ENCODE results near the gene FRMD4A. TPM values are rescaled to one million over a fixed set of nuclear protein-coding genes. Genes with fewer than 3 reads are reported as not detected.

The FRMD4A gene
- total RNA-seq, 1 experiment from 2014 or later: not detected

GRCh38 chr10:13672548-13672947 lies 658.2 kb downstream of the FRMD4A start:
- Histone ChIP-seq H3K79me2 (ENCODE audit: low read length) (no peaks in the 10 kb centered on the region), H3K9ac (ENCODE audit: low read length) (no peak overlapping the region), H4K20me1 (ENCODE audit: insufficient read depth, low read depth, low read length) (no peaks in the 10 kb centered on the region), H2AFZ (ENCODE audit: low read length) (no peak overlapping the region), H3K9me3 (ENCODE audit: low read length) (no peaks in the 10 kb centered on the region), H3K9me2 (replicated peaks; ENCODE audit: insufficient read depth, low read length) (no peaks in the 10 kb centered on the region), H3K4me3 (ENCODE audit: low read length) (no peak overlapping the region), H3K36me3 (ENCODE audit: insufficient read depth, low read length) (no peaks in the 10 kb centered on the region), H3K27ac (ENCODE audit: low read length) (no peak overlapping the region), H3K4me1 (ENCODE audit: low read length) (no peaks in the 10 kb centered on the region), H3K27me3 (ENCODE audit: low read length) (no peaks in the 10 kb centered on the region), H3K4me2 (ENCODE audit: low read depth, low read length, poor library complexity, severe bottlenecking) (no peak overlapping the region)
- no peak for DNase-seq

GRCh38 chr10:13671904-13672303 lies 658.8 kb downstream of the FRMD4A start:
- no peak overlapping the region for H3K9ac ChIP-seq (ENCODE audit: low read length)
- no peaks in the 10 kb centered on the region for H3K9me3 ChIP-seq (ENCODE audit: low read length)
- H3K27me3 ChIP-seq (ENCODE audit: low read length): no peaks in the 10 kb centered on the region
- DNase-seq: no peak
- H3K4me3 ChIP-seq (ENCODE audit: low read length): no peak overlapping the region
- no peaks in the 10 kb centered on the region for H3K4me1 ChIP-seq (ENCODE audit: low read length)
- H2AFZ ChIP-seq (ENCODE audit: low read length): no peak overlapping the region
- no peaks in the 10 kb centered on the region for H4K20me1 ChIP-seq (ENCODE audit: insufficient read depth, low read depth, low read length)
- H3K9me2 ChIP-seq (replicated peaks; ENCODE audit: insufficient read depth, low read length): no peaks in the 10 kb centered on the region
- no peak overlapping the region for H3K4me2 ChIP-seq (ENCODE audit: low read depth, low read length, poor library complexity, severe bottlenecking)
- H3K79me2 ChIP-seq (ENCODE audit: low read length): no peaks in the 10 kb centered on the region
- H3K27ac ChIP-seq (ENCODE audit: low read length): no peak overlapping the region
- no peaks in the 10 kb centered on the region for H3K36me3 ChIP-seq (ENCODE audit: insufficient read depth, low read length)

- no peaks in the 10 kb centered on the region for H4K20me1 ChIP-seq (ENCODE audit: insufficient read depth, low read depth, low read length)
These were observed 660.4 kb downstream of the FRMD4A start for GRCh38 chr10:13670311-13670710.

GRCh38 chr10:13669901-13670300 lies 660.8 kb downstream of the FRMD4A start:
- no peaks in the 10 kb centered on the region for H3K79me2 ChIP-seq (ENCODE audit: low read length)
- no peak overlapping the region for H3K9ac ChIP-seq (ENCODE audit: low read length)
- H2AFZ ChIP-seq (ENCODE audit: low read length): no peak overlapping the region
- H3K4me1 ChIP-seq (ENCODE audit: low read length): no peaks in the 10 kb centered on the region
- H3K4me3 ChIP-seq (ENCODE audit: low read length): no peak overlapping the region
- no peaks in the 10 kb centered on the region for H4K20me1 ChIP-seq (ENCODE audit: insufficient read depth, low read depth, low read length)
- no peaks in the 10 kb centered on the region for H3K36me3 ChIP-seq (ENCODE audit: insufficient read depth, low read length)
- no peak overlapping the region for H3K4me2 ChIP-seq (ENCODE audit: low read depth, low read length, poor library complexity, severe bottlenecking)
- H3K27me3 ChIP-seq (ENCODE audit: low read length): no peaks in the 10 kb centered on the region
- no peak for DNase-seq
- no peaks in the 10 kb centered on the region for H3K9me3 ChIP-seq (ENCODE audit: low read length)
- no peak overlapping the region for H3K27ac ChIP-seq (ENCODE audit: low read length)
- H3K9me2 ChIP-seq (replicated peaks; ENCODE audit: insufficient read depth, low read length): no peaks in the 10 kb centered on the region

More at GRCh38 chr10:13670311-13670710, 660.4 kb downstream of the FRMD4A start:
- Histone ChIP-seq H3K9ac (ENCODE audit: low read length) (no peak overlapping the region), H3K79me2 (ENCODE audit: low read length) (no peaks in the 10 kb centered on the region), H2AFZ (ENCODE audit: low read length) (no peak overlapping the region), H3K27ac (ENCODE audit: low read length) (no peak overlapping the region), H3K4me2 (ENCODE audit: low read depth, low read length, poor library complexity, severe bottlenecking) (no peak overlapping the region), H3K36me3 (ENCODE audit: insufficient read depth, low read length) (no peaks in the 10 kb centered on the region), H3K9me3 (ENCODE audit: low read length) (no peaks in the 10 kb centered on the region), H3K4me1 (ENCODE audit: low read length) (no peaks in the 10 kb centered on the region), H3K9me2 (replicated peaks; ENCODE audit: insufficient read depth, low read length) (no peaks in the 10 kb centered on the region), H3K4me3 (ENCODE audit: low read length) (no peak overlapping the region), H3K27me3 (ENCODE audit: low read length) (no peaks in the 10 kb centered on the region)
- no peak for DNase-seq

- Histone ChIP-seq H3K4me3 (ENCODE audit: low read length) (no peak overlapping the region), H3K27me3 (ENCODE audit: low read length) (no peaks in the 10 kb centered on the region), H3K9me3 (ENCODE audit: low read length) (no peaks in the 10 kb centered on the region), H3K27ac (ENCODE audit: low read length) (no peak overlapping the region), H4K20me1 (ENCODE audit: insufficient read depth, low read depth, low read length) (no peaks in the 10 kb centered on the region), H3K36me3 (ENCODE audit: insufficient read depth, low read length) (no peaks in the 10 kb centered on the region), H3K9ac (ENCODE audit: low read length) (no peak overlapping the region), H2AFZ (ENCODE audit: low read length) (no peak overlapping the region), H3K4me2 (ENCODE audit: low read depth, low read length, poor library complexity, severe bottlenecking) (no peak overlapping the region), H3K4me1 (ENCODE audit: low read length) (no peaks in the 10 kb centered on the region), H3K79me2 (ENCODE audit: low read length) (no peaks in the 10 kb centered on the region), H3K9me2 (replicated peaks; ENCODE audit: insufficient read depth, low read length) (no peaks in the 10 kb centered on the region)
- DNase-seq: no peak
These were observed 661.4 kb downstream of the FRMD4A start for GRCh38 chr10:13669182-13669855.

GRCh38 chr10:13668126-13668525 lies 662.6 kb downstream of the FRMD4A start:
- no peak overlapping the region for H3K27ac ChIP-seq (ENCODE audit: low read length)
- no peaks in the 10 kb centered on the region for H3K9me3 ChIP-seq (ENCODE audit: low read length)
- H3K9ac ChIP-seq (ENCODE audit: low read length): no peak overlapping the region
- H2AFZ ChIP-seq (ENCODE audit: low read length): no peak overlapping the region
- H3K27me3 ChIP-seq (ENCODE audit: low read length): no peaks in the 10 kb centered on the region
- no peak overlapping the region for H3K4me3 ChIP-seq (ENCODE audit: low read length)
- H3K4me1 ChIP-seq (ENCODE audit: low read length): no peaks in the 10 kb centered on the region
- no peak overlapping the region for H3K4me2 ChIP-seq (ENCODE audit: low read depth, low read length, poor library complexity, severe bottlenecking)
- no peaks in the 10 kb centered on the region for H3K36me3 ChIP-seq (ENCODE audit: insufficient read depth, low read length)
- no peaks in the 10 kb centered on the region for H4K20me1 ChIP-seq (ENCODE audit: insufficient read depth, low read depth, low read length)
- H3K79me2 ChIP-seq (ENCODE audit: low read length): no peaks in the 10 kb centered on the region
- DNase-seq: no peak
- H3K9me2 ChIP-seq (replicated peaks; ENCODE audit: insufficient read depth, low read length): no peaks in the 10 kb centered on the region

GRCh38 chr10:13665516-13666262 lies 665.0 kb downstream of the FRMD4A start:
- Histone ChIP-seq H3K9ac (ENCODE audit: low read length) (no peak overlapping the region), H3K9me3 (ENCODE audit: low read length) (no peaks in the 10 kb centered on the region), H3K4me3 (ENCODE audit: low read length) (no peak overlapping the region), H3K27me3 (ENCODE audit: low read length) (no peaks in the 10 kb centered on the region), H3K4me1 (ENCODE audit: low read length) (no peaks in the 10 kb centered on the region), H3K27ac (ENCODE audit: low read length) (no peak overlapping the region), H3K9me2 (replicated peaks; ENCODE audit: insufficient read depth, low read length) (no peaks in the 10 kb centered on the region), H3K79me2 (ENCODE audit: low read length) (no peaks in the 10 kb centered on the region), H4K20me1 (ENCODE audit: insufficient read depth, low read depth, low read length) (0 out of 2 replicates have a peak, but pooled peaks cover 4% of the 10 kb centered on the region), H3K4me2 (ENCODE audit: low read depth, low read length, poor library complexity, severe bottlenecking) (no peak overlapping the region), H3K36me3 (ENCODE audit: insufficient read depth, low read length) (no peaks in the 10 kb centered on the region), H2AFZ (ENCODE audit: low read length) (no peak overlapping the region)
- no peak for DNase-seq

- H3K9me2 ChIP-seq (replicated peaks; ENCODE audit: insufficient read depth, low read length): no peaks in the 10 kb centered on the region
- H3K27me3 ChIP-seq (ENCODE audit: low read length): no peaks in the 10 kb centered on the region
- H3K4me2 ChIP-seq (ENCODE audit: low read depth, low read length, poor library complexity, severe bottlenecking): no peak overlapping the region
- DNase-seq: no peak
- H3K27ac ChIP-seq (ENCODE audit: low read length): no peak overlapping the region
- no peaks in the 10 kb centered on the region for H3K4me1 ChIP-seq (ENCODE audit: low read length)
- H3K36me3 ChIP-seq (ENCODE audit: insufficient read depth, low read length): no peaks in the 10 kb centered on the region
- no peaks in the 10 kb centered on the region for H3K79me2 ChIP-seq (ENCODE audit: low read length)
- H3K4me3 ChIP-seq (ENCODE audit: low read length): no peak overlapping the region
- no peaks in the 10 kb centered on the region for H3K9me3 ChIP-seq (ENCODE audit: low read length)
- H4K20me1 ChIP-seq (ENCODE audit: insufficient read depth, low read depth, low read length): 0 out of 2 replicates have a peak, but pooled peaks cover 4% of the 10 kb centered on the region
- H2AFZ ChIP-seq (ENCODE audit: low read length): no peak overlapping the region
- no peak overlapping the region for H3K9ac ChIP-seq (ENCODE audit: low read length)
These were observed 669.5 kb downstream of the FRMD4A start for GRCh38 chr10:13661256-13661655.

Measured in Karpas-422 (cell line).